GM03348 (cell line): ENCODE results near the gene ELK3.

Experiments used
- DNase-seq: peaks from one replicate; pipeline ENCODE4 v3.0.0; 2012; ENCODE audit warnings: low spot score

ELK3 gene

DNA sequence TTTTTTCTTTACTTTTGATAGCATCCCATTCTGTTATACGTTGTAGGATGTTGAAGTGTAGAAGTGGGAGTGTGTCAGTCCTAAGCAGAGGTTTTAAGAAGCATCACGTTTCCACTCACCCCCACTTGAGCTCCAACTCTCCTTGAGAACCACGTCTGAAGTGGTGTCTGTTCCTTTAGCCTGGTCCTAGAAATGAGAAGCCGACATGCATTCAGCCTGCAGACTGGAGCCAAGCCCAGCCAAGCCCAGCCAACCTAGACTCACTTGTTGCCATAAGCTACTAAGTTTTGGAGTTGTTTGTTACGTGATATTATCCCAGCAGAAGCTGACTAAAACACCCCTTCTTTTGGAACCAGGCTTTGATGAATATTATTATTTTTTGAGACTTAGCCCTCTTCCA lies 4.4 kb upstream of the ELK3 start:
- DNase-seq, result no peak

- peak; percentile 40 for DNase-seq
These were observed 3.6 kb upstream of the ELK3 start for GRCh38 chr12:96190413-96191108.

DNA sequence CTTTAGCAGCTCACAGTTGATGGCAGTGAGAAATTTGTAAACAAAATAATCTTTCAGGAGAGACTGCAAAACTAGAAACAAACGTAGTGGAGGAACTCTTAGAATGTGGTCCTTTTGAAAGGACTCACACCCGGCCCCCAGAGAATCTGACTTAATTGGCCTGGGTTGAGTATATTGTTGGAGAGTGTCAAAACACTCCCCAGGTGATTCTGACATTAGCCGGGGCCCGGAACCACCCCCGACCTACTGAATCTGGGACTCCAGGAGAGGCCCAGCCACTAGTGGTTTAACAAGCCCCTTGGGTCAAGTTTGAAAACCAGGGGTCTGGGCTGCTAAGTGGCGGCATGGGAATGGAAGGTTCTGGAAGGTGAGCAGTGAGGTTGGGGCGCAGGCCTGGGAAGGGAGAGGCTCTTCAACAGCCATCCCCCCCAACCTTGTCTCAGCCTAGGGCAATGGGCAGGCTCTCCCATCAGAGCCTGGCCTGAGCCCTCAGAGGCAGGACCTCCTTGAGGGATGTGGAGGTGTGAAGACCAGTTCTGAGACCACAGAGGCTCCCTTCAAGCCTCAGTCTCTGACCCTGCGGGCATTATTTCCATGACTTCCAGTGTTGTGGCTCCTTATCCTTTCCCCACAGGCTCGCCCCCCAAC lies 1.1 kb upstream of the ELK3 start:
- no peak for DNase-seq

GRCh38 chr12:96194576-96194889 lies 358 bp downstream of the ELK3 start:
- DNase-seq, result no peak

GRCh38 chr12:96194971-96195844 lies 1.0 kb downstream of the ELK3 start:
- peak; percentile 80 for DNase-seq

- DNase-seq, result peak; percentile 51
These were observed 1.8 kb downstream of the ELK3 start for GRCh38 chr12:96195845-96196451.

GRCh38 chr12:96196781-96197180 lies 2.6 kb downstream of the ELK3 start:
- no peak for DNase-seq

GRCh38 chr12:96197503-96198272 lies 3.5 kb downstream of the ELK3 start:
- DNase-seq, result peak; percentile 81

DNA sequence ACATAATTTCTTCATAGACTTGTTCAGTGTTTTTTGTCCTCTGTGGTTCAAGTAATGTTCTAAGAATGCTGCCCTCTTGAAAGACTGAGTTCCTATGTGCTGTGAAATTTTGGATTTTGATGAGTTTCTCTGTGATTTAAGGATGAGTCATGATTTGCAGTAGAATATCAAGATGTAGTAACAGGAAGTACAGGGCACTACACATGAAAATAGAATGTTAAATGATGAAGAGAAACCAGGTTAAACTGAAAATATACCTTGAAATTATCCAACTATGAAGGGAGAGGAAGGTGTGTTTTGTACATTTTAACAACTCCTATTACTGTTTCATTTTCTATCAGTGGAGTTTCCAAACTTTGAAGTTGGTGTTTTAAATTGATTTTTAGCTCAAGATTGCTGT lies 4.8 kb downstream of the ELK3 start:
- DNase-seq, result peak; percentile 73

DNA sequence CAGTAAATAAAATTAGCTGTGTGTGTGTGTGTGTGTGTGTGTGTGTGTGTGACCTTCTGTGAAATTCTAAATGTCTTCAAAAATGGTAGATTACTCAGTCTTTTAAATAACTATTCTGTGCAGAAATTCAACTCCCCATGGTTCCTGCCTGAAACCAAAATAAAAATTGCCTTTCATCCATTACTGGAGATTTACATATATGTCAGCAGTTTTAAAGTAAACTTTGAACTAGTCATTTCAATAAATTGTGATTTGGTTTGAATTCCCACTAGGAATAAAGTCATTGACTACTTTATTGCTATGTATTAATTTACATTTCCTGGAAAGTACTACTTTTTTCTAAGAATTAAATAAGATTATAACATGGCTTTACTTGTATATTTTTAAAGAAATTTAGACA lies 5.3 kb downstream of the ELK3 start:
- DNase-seq, result no peak

DNA sequence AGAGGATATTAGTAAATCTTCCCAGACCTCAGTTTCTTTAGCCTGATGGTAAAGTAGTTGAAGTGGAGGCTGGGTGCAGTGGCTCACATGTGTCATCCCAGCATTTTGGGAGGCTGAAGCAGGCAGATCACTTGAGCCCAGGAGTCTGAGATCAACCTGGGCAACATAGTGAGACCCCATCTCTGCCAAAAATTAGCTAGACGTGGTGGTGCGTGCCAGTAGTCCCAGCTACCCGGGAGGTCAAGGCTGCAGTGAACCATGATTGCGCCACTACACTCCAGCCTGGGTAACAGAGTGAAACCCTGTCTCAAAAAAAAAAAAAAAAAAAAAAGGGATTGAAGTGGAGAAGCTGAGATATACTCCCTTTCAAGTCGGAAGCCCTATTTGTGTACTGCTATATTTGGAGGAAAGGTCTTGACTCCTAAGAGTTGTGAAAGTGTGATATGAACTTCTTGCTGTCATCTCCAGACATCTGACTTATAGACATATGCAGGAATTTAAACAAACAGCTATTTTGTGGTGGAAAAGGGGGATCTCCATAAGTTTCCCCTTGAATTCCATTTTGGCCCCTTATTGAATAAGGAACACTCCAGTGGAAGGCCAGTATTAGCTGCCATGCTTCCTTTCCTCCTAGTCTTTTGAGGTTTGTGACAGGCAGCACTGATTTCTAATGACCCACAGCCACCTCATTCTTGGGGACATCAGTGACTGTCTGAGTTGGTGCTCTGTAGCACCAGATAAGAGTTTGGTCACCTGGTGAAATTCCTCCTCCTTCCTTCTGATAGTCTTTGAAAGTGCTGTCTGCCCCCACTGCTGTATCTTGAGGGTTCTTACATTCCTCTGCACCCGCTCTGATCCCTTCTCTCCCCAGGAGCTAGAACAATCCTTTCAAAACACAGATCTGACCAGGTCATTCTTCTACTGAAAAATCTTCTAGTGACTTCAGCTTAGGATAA lies 7.4 kb downstream of the ELK3 start:
- DNase-seq, result no peak

DNA sequence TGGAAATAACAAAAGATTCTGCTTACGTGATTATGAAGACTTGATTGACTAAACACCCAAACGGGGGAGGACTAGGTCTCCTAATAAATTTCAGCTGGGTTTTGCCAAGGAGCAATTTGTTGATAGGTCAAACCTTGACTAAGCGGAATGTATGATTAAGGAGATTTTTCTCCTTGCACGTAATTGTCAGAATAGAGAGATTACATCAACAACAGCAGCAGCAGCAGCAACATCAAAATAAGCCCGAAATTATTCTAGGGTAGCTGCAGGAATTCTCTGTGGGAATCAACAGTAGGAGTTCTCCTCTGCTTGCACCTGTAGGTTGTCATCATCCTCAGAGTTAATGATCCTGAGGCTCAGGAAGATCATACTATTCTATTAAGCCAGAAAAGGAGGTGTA lies 10.2 kb downstream of the ELK3 start:
- no peak for DNase-seq

DNA sequence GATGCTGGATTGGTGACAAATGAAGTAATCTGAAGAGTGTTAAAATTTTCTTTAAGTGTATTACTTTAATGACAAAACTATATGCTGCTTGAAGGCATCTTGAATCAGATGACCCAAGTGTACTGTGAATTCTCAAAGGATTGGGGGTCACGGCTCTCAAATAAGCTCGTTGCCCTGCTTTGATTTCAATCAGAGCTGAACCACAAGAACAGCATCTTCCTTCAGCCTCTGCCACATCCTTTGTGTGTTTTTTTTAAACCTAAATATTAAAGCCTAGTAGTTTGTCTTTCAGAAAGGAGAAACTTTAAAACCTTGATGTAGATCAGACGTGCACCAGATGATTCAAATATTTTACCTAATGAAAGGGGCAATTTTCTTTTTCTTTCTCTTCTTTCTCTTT lies 11.7 kb downstream of the ELK3 start:
- no peak for DNase-seq

DNA sequence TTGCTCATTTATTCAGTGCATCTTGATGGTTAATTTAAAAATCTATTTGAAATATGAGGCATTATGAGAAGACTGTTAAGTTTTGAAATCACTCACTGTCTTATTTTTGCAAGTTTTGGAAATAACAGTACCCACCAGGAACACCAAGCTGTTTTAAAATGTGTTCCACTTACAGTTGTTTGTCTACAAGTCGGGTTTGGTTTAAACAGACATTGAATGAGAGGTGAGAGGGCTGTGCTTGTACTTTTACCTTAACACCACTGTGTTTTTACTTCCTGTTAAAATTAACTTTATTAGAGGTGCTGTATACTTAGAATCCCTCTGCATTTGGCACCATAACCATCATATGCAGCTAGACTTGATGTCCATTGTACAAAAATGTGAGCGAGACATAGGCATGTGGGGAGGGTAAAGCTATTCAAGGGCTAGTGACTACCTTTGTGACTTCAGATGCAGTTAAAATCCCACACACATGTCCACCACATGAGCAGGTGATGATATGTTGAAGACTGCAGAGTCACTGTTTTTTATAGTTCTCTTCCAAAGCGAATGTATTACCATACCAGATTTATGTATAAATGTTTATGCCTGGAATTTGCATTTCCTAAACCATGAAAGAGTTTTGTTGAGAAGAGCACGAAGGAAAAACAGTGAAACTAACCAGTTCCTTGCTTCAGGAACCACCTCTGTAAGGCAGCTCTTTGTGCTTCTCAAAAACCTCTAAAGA lies 12.9 kb downstream of the ELK3 start:
- no peak for DNase-seq

- peak; percentile 74 for DNase-seq
These were observed 14.2 kb downstream of the ELK3 start for GRCh38 chr12:96208346-96208745.

DNA sequence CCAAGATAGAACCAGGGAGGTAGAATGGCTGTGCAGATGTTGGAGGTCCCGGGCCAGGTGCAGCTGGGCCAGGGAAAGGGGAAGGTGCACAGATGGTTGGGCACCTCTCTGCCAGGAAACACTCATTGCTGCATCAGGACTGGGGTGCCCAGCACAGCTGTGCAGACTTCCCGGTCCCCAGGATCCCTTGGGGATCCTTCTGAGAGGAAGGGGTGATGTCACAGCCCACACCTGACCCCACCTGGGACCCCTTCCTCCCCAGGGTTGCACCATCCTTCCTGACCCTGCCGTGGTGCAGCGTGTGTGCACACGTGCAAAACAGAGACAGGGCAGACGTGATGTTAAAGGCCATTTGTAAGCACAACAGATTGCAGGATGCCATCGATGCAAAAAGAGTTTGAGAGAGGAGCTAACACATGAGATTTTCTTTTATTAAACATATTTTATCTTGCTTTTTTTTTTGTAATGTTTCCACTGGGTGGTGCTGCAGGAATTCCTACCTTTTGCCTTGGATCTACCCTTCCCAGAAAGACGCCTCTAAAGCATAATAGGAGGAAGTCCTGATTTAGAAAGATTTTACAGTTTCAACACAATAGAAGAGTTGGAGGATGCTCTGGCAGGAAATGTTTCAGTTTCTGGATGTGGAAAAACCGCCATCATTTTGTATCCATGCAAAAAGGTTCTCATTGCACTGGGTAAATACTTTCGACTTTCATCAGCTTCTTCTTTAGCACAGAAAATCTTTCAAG lies 14.8 kb downstream of the ELK3 start:
- DNase-seq, result no peak

GRCh38 chr12:96210376-96211055 lies 16.3 kb downstream of the ELK3 start:
- DNase-seq, result no peak

DNA sequence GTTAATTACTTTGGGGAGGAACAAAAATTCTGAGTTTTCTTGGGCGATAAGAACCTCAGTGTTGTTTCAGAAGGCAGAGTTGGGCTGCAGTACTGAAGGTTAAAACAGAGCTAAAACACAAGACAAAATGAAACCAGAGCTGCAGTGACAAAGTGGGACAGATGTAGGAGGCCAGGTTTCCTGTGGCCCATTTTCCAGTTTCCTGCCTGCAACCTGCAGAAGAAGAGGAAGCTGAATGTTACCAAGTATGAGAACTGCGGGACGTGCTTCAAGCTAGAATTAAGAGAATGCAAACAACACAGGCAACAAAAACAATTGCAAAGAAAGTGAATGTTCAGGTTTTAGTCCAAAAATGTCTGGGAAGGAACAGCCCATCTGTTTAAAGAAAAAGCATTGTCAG lies 17.8 kb downstream of the ELK3 start:
- no peak for DNase-seq
